GM21390 (cell line): ENCODE measurements around the gene SUCLA2.

Source experiments
- ATAC-seq: cut with Tn5 transposase; IDR thresholded peaks from one replicate; pipeline ENCODE4 v1.9.1; 2021; ENCODE audit not compliant: unreplicated experiment

Gene SUCLA2

DNA sequence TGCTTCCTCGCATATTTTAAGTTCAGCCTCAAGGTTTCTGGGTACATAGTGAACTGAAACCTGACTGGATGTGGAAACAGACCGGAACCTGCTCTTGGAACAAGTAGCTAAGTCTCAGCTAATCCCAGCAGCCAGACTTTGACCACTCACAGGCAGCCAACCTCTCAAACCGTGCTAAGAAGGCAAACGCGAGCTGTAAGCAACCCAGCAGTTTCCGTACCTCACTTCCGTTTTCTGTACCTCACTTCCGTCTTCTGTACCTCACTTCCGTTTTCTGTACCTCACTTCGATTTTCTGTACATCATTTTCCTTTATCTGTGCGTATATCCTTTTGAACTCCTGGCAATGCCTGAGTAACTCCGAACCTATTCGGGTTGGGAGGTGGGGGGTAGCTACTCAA is 96.8 kb downstream of the SUCLA2 start:
- ATAC-seq = no peak

DNA sequence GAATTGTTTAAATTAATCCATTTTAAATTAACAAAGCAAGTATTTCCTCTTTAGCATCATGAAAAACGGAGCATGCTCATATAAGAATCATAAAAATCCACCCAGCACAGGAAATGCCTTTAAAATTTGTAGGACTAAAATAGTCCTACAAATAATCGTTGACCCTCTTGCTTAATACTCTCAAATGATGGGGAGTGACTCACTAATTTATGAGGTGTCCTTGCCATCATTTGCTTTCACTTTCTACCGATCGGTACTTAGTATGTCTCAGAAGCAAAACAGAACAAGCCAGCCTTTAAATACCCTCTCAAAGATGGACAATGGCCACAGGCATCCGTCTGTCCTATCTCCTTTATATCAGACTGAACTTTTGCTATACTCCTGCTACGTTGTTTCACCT is 97.2 kb downstream of the SUCLA2 start:
- no peak for ATAC-seq

DNA sequence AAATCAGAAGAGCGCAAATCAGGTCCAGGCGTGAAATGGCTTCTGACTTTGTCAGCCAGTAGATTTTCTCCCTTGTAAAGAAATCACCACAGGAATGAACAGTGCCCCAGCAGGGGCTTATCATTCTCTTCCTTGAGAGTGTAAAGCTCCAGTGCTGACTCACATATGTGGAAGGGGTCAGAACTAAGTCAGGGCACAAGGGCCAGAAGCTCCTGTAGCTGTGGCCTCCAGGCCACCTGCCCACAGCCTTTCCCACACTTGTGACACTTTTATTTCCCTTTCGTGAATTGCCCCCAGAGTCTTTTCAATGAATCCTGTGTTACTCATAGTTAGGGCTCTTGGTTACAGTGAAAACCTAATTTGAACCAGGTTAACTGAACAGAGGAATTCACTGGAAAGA is 99.6 kb downstream of the SUCLA2 start:
- ATAC-seq = no peak

DNA sequence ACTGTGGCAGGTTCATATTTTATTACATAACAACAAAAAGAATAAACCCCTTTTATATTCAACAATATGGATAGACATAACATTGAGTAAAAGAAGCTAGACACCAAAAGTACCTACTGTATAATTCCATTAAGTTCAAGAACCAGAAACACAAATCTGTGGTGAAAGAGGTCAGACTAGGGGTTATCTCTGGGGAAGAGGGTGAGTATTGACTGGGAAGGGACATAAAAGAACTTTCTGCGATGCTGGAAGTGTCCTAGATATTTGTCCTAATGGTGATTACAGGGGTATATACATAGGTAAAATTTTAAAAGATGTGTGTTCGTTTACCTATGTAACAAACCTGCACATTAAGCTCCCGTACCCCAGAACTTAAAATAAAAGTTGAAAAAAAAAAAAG is 103.0 kb downstream of the SUCLA2 start:
- no peak for ATAC-seq

DNA sequence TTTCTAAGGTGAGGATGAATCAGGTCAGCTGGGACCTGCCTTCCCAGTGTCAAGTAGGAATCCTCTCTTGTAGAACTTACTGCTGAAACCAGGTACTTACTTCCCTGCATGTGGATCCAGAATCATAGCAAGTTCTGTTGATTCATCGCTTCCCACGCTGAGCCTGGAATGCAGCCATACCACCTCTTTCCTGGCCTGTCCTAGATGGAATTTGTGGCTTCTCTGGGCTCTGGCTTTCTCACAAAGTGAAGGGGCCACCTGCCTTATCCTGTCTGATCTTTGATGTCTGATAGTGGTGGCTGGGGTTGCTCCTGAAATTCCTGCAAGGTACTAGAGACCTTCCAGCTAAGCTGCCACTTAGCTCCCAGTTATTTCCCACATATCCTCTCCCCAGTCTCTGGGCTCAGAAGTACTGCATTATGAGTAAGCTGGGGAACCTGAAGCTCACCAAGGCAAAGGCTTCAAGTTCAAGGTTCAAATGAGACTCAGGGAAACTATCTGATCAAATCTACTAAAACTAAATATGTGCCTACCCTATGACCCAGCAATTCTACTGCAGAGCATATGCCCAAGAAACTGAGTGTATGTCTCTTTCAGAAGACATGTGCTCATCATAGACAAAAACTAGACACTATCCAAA is 103.5 kb downstream of the SUCLA2 start:
- ATAC-seq = no peak

DNA sequence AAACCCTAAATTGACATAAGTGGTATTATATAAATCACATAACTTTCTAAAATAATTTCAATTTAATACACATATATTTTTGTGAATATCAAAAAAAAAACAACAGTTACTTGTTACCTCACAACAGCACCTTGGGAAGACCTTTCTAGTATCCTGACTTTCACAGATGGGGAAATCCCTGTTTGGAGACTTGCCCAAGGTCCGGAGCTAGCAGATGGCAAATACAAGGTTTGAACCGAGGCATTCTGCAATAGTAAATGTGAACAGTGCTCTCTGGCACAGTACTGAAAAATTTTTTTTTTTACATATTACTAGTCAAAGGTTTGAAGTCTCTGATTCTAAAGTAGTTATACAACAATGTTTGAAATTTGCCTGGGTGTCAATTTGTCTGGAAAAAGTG is 104.5 kb downstream of the SUCLA2 start:
- ATAC-seq = no peak

DNA sequence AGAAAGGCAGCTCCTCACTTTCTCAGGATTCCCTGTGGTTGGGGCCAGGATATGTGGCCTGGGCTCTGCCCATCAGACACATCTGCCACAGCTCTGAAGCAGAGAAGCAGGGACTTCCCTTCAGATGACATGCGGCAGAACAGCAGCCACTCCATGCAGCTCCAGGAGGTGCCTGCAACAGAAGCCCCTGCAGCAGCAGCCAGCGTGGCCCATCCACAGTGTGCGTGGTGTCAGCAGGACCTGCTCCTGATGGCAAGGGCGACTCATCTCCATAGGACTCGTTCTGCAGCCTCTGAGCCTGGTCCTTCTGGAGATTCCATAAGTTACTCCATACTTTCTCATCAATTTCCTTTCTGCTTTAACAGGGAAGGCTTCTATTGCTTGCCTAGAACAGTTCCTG is 105.0 kb downstream of the SUCLA2 start:
- ATAC-seq = no peak

DNA sequence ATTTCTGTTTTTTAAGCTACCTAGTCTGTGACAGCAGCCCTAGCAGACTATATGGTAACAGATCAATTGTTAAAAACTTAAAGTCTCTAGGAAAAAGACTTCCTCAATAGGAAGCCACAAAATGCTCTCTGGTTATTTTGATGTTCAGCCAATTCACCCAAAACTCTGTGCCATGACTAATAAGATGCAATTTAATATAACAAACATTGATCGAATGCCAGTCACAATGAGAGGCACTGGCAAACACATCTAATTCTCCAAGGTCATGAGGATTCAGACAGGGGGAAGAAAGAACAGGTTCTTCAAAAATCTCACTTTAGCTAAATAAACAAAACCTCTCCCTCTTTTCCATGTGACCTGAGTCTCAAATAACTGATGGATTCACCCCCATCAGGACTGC is 107.5 kb downstream of the SUCLA2 start:
- no peak for ATAC-seq
